Kidney capillary endothelial cell (primary cell): ENCODE results near the gene NETO2.

Experiments
- DNase-seq: peaks from one replicate; pipeline ENCODE4 v3.0.0-alpha.2; 2018; ENCODE audit warnings: low spot score

The NETO2 gene

GRCh38 chr16:47046726-47047523, 96.8 kb downstream of the NETO2 start:
- no peak for DNase-seq

- DNase-seq: no peak
Measured at GRCh38 chr16:47045459-47045858, 98.3 kb downstream of the NETO2 start.

GRCh38 chr16:47045023-47045422, 98.7 kb downstream of the NETO2 start:
- no peak for DNase-seq

GRCh38 chr16:47043970-47044684, 99.6 kb downstream of the NETO2 start:
- DNase-seq: no peak

GRCh38 chr16:47043200-47043599, 100.5 kb downstream of the NETO2 start:
- no peak for DNase-seq

- DNase-seq: peak; percentile 79
Measured at GRCh38 chr16:47037746-47038458, 105.8 kb downstream of the NETO2 start.

GRCh38 chr16:47037396-47037745, 106.4 kb downstream of the NETO2 start:
- peak; percentile 10 for DNase-seq

GRCh38 chr16:47036201-47036600, 107.5 kb downstream of the NETO2 start:
- no peak for DNase-seq

- no peak for DNase-seq
Measured at GRCh38 chr16:47035436-47035835, 108.3 kb downstream of the NETO2 start.

- no peak for DNase-seq
Measured at GRCh38 chr16:47034455-47034854, 109.3 kb downstream of the NETO2 start.

- DNase-seq: no peak
Measured at GRCh38 chr16:47033176-47033575, 110.6 kb downstream of the NETO2 start.

- no peak for DNase-seq
Measured at GRCh38 chr16:47029724-47030123, 114.0 kb downstream of the NETO2 start.

GRCh38 chr16:47028767-47029377, 114.9 kb downstream of the NETO2 start:
- no peak for DNase-seq
